Left lung (tissue), 10 donors: ENCODE measurements around the gene CPED1. TPM values are rescaled to one million over a fixed set of nuclear protein-coding genes. Genes with fewer than 3 reads are reported as not detected.
A peak's percentile ranks its signal among the peaks of the same experiment; 100 is the strongest.

Experiments used
- ATAC-seq: fragments of 200-7000 bp; cut with Tn5 transposase; one replicate; pipeline ENCODE4 v1.9.1; 2020; ENCODE audit warnings: moderate library complexity
- DNase-seq, 4 donors: peaks; one replicate each; pipeline ENCODE4 v3.0.0-alpha.2; 2013 to 2020
- H3K27ac ChIP-seq, 2 donors: fragments of 200-600 bp; sonication (generic) in 1 of 2; one replicate each; pipeline versions ENCODE4 v1.5.0 to v1.8.0; 2020 to 2021
- H3K27me3 ChIP-seq, 2 donors: fragments of 200-600 bp; sonication (generic) in 1 of 2; one replicate each; pipeline versions ENCODE4 v1.5.0 to v1.8.0; 2020 to 2021
- H3K36me3 ChIP-seq, 2 donors: fragments of 200-600 bp; sonication (generic) in 1 of 2; one replicate each; pipeline versions ENCODE4 v1.5.0 to v1.8.0; 2020 to 2021
- H3K4me1 ChIP-seq, 2 donors: fragments of 200-600 bp; one replicate each; pipeline ENCODE4 v1.8.0; 2021
- H3K4me3 ChIP-seq, 2 donors: fragments of 200-600 bp; sonication (generic) in 1 of 2; one replicate each; pipeline versions ENCODE4 v1.5.0 to v1.8.0; 2020 to 2021; ENCODE audit warnings: mild to moderate bottlenecking in 1 of 2
- H3K9me3 ChIP-seq, 2 donors: fragments of 200-600 bp; sonication (generic) in 1 of 2; one replicate each; pipeline versions ENCODE4 v1.5.0 to v1.8.0; 2020 to 2021
- intact Hi-C, 2 donors: fragments of 100-400 bp; cut with DNase I; formaldehyde crosslinking; loops; one replicate each; pipeline versions ENCODE4 v1.11.2 to v1.14.2; 2022
- polyA plus RNA-seq, 6 donors: library from polyadenylated mRNA; unstranded; fragments of 120-200 nt; gene quantifications; one replicate each; pipeline ENCODE4 v1.2.1, GENCODE V29; 2013; ENCODE audit not compliant: insufficient read length in 6 of 6
- total RNA-seq, 2 donors: library from RNA; stranded (reverse); fragmentation: NEBNext Ultra II Directional; extraction: Animal tissue kit (Norgen Biotek cat#: 25700); gene quantifications; one replicate each; pipeline ENCODE4 v1.2.1, GENCODE V29; 2021
- TF ChIP-seq, protein P1 (sequence below), 2 donors: fragments of 200-600 bp; sonication (generic) in 1 of 2; IDR thresholded peaks; one replicate each; pipeline versions ENCODE4 v1.5.0 to v1.8.0; 2021; ENCODE audit warnings: antibody characterized with exemption in 2 of 2
- donor health status: DM: no; HTN: yes; CAD: no.
- donor health status: DM: no; HTN: no; CAD: no.

CPED1 gene
- total and polyA plus RNA-seq, 8 donors: 8.8 to 29.6 (median 22.8) TPM

DNA sequence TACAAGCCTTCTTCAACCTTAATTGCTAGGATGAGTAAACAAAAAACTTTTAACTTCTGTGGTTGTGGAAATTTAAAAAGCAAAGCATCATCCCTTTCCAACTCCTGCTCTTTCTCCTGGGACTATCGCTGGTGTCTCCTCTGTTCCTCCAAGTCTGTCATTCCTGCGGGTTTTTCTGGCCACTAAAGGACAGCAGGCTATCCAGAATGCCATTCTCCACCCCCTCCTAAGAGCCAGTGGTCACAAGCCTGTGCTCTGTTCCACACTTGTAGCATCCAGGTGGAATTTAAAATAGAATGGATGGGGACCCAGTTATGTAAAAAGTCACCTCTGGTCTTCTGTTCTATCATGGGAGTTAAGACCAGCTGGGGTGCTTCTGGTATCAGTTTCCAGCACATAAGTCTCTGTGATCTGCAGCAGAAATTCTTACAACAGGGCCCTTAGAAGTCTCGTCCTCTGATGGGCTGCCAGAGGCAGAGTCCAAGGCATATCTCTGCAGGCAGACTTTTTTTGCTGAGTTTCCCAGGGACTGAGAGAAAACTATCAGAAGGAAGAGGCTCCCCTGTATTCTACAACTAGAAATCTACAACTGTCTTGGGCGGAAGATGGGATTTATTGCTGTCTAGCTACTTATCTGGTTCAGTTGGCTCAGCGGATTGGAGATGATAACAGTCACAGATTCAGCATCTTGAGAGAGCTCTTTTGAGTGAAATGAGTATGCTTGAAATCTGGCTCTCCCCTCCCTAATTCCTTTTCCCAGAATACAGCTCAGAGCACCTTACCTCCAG lies 335.2 kb downstream of the CPED1 start:
- H3K4me3 ChIP-seq: no peak overlapping the region
- TF ChIP-seq, protein P1, sequence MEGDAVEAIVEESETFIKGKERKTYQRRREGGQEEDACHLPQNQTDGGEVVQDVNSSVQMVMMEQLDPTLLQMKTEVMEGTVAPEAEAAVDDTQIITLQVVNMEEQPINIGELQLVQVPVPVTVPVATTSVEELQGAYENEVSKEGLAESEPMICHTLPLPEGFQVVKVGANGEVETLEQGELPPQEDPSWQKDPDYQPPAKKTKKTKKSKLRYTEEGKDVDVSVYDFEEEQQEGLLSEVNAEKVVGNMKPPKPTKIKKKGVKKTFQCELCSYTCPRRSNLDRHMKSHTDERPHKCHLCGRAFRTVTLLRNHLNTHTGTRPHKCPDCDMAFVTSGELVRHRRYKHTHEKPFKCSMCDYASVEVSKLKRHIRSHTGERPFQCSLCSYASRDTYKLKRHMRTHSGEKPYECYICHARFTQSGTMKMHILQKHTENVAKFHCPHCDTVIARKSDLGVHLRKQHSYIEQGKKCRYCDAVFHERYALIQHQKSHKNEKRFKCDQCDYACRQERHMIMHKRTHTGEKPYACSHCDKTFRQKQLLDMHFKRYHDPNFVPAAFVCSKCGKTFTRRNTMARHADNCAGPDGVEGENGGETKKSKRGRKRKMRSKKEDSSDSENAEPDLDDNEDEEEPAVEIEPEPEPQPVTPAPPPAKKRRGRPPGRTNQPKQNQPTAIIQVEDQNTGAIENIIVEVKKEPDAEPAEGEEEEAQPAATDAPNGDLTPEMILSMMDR (IDR thresholded peaks at IDR 0.05): no peak
- ATAC-seq: no peak
- peaks cover 2 to 15% of the 10 kb centered on the region in 2 donors for H3K27me3 ChIP-seq
- peak in 1 of 4 donors; percentile 59 for DNase-seq
- intact Hi-C loops: no loop called here
- no peaks in the 10 kb centered on the region for H3K9me3 ChIP-seq
- no peak overlapping the region for H3K27ac ChIP-seq
- H3K36me3 ChIP-seq: no peaks in the 10 kb centered on the region
- H3K4me1 ChIP-seq: no peaks in the 10 kb centered on the region

DNA sequence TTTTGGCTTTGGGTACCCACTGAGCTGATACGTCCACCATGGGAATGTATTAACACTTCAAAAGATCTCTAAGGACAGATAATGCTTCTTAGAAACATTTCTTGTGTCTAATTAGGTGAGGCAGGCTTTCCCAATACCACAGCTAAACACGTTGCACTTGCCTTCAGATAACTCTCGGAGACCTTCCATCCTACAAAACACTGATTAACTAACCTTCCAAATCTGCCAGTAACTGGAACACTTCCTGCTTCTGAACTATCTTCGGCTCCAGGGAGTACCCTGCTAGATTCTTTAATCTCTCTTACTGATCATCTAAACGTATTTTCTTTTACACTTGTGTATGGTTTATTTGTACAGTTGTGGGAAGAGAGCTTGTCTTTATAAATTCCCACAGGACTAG lies 339.2 kb downstream of the CPED1 start:
- Histone ChIP-seq H3K4me1 (peaks cover 13% of the 10 kb centered on the region in 2 donors), H3K27ac (no peak overlapping the region), H3K36me3 (no peaks in the 10 kb centered on the region), H3K9me3 (no peaks in the 10 kb centered on the region), H3K27me3 (peaks cover 42 to 54% of the 10 kb centered on the region in 2 donors), H3K4me3 (no peak overlapping the region)
- intact Hi-C loops: no loop called here
- TF ChIP-seq, protein P1 (IDR thresholded peaks at IDR 0.05): no peak
- DNase-seq: no peak
- no peak for ATAC-seq

DNA sequence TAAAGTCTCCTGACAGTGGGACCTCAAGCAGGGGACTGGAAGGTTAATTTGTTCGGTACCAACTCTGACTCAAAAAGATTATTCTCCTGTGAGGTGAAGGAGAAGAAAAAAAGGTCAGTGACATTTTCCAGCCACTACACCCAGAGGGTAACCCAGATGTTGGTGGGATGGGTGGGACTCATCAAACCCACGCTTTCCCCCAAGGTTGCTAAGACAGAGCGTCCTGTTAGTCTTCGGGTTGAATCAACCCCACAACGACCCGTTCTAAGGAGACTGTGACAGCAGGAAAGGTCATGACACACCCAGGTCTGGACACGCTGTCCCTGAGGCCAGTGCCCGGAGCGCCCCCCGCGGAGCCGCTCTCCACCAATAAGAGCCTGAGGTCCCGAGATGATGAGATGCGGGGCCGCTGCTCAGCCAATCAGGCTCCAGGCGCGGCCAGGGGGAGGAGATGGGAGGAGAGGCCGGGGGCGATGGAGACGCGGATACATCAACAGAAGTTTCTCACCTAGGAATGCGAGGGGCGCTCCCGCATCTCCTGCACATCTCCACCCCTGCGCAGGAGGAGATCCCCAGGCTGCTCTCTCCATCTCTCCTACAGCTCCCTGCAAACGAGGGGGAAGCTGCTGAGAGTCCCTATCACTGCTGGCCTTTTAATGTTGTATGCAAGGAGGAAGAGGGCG lies 340.1 kb downstream of the CPED1 start, which contains the start of gene WNT16:
TSS of gene WNT16 (plus strand) at position 493 of the 683 bp plus-strand sequence. CDS start 293 bp downstream, outside the sequence.
- Histone ChIP-seq H3K4me1 (peaks cover 13% of the 10 kb centered on the region in 2 donors), H3K27me3 (peaks cover 52 to 64% of the 10 kb centered on the region in 2 donors), H3K9me3 (no peaks in the 10 kb centered on the region), H3K36me3 (no peaks in the 10 kb centered on the region), H3K4me3 (peak within 1 kb of the TSS in 1 of 2 donors; percentile 4), H3K27ac (no peak within 1 kb of the TSS)
- DNase-seq: peak in 1 of 4 donors; percentile 73
- intact Hi-C loops: no loop called here
- no peak for ATAC-seq
- TF ChIP-seq, protein P1 (IDR thresholded peaks at IDR 0.05): no peak

DNA sequence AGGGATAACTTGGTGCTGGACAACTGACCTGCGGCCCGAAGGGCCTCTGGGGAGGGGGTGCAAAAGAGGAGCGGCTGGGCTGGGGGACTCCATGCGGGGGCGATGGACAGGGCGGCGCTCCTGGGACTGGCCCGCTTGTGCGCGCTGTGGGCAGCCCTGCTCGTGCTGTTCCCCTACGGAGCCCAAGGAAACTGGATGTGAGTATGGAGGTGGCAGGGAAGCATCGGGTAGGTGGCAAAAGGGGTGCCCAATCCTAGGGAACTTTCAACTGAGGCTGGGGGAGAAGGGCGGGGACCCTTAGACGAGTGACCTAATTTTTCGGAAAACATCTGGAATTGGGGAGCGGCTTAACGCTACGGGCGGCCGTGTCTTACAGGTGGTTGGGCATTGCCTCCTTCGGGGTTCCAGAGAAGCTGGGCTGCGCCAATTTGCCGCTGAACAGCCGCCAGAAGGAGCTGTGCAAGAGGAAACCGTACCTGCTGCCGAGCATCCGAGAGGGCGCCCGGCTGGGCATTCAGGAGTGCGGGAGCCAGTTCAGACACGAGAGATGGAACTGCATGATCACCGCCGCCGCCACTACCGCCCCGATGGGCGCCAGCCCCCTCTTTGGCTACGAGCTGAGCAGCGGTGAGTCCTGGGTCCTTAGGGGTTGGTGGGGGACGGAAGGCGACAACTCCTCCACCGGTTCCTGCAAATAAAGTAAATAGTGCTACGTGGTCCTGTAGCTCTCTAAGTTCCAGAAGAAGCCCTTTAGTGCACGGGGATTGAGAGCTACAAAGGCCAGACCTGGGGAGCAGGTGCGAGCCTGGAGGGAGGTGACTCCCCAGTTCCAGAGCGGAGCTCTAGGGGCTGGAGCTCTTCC lies 340.9 kb downstream of the CPED1 start:
- intact Hi-C loops: no loop called here
- H3K9me3 ChIP-seq: no peaks in the 10 kb centered on the region
- H3K27ac ChIP-seq: no peak overlapping the region
- H3K4me1 ChIP-seq: peaks cover 13% of the 10 kb centered on the region in 2 donors
- peaks cover 60 to 72% of the 10 kb centered on the region in 2 donors for H3K27me3 ChIP-seq
- TF ChIP-seq, protein P1 (IDR thresholded peaks at IDR 0.05): no peak
- no peaks in the 10 kb centered on the region for H3K36me3 ChIP-seq
- ATAC-seq: peak; percentile 49
- H3K4me3 ChIP-seq: peak overlapping the region in 1 of 2 donors; percentile 4
- DNase-seq: peak in 1 of 4 donors; percentile 73
